HG03558 (cell line): ENCODE measurements around the gene TEC.

Source experiments
- ATAC-seq: cut with Tn5 transposase; IDR thresholded peaks from one replicate; pipeline ENCODE4 v1.9.1; 2021; ENCODE audit warnings: moderate number of reproducible peaks; ENCODE audit not compliant: unreplicated experiment; ENCODE audit errors: extremely low read depth

The TEC gene

GRCh38 chr4:48102303-48102702, 167.3 kb downstream of the TEC start:
- ATAC-seq, result no peak

GRCh38 chr4:48100256-48100655, 169.4 kb downstream of the TEC start:
- ATAC-seq, result no peak

- ATAC-seq, result no peak
Observed at GRCh38 chr4:48095441-48095840, 174.2 kb downstream of the TEC start.

- no peak for ATAC-seq
Observed at GRCh38 chr4:48093991-48094416, 175.6 kb downstream of the TEC start.

- ATAC-seq, result no peak
Observed at GRCh38 chr4:48090621-48091020, 179.0 kb downstream of the TEC start.

GRCh38 chr4:48085821-48086589, 183.6 kb downstream of the TEC start:
- no peak for ATAC-seq
